GM15510 (cell line): ENCODE data around the gene ADGRF5.

Experiments
- POLR2A ChIP-seq: IDR thresholded peaks from 3 replicates; pipeline ENCODE4 v1.6.1; 2011; ENCODE audit warnings: borderline replicate concordance; ENCODE audit not compliant: insufficient read length; ENCODE audit errors: extremely low read depth

The ADGRF5 gene

GRCh38 chr6:46891252-46891795 is 30.4 kb downstream of the ADGRF5 start:
- no peak for TF ChIP-seq POLR2A

GRCh38 chr6:46888578-46888977 is 33.2 kb downstream of the ADGRF5 start:
- TF ChIP-seq POLR2A: no peak

GRCh38 chr6:46888031-46888430 is 33.7 kb downstream of the ADGRF5 start:
- TF ChIP-seq POLR2A: no peak

GRCh38 chr6:46882645-46883044 is 39.1 kb downstream of the ADGRF5 start:
- no peak for TF ChIP-seq POLR2A

- TF ChIP-seq POLR2A: no peak
These were observed 42.7 kb downstream of the ADGRF5 start for GRCh38 chr6:46879003-46879402.

GRCh38 chr6:46876126-46876525 is 45.6 kb downstream of the ADGRF5 start:
- TF ChIP-seq POLR2A: no peak

- TF ChIP-seq POLR2A: no peak
These were observed 54.3 kb downstream of the ADGRF5 start for GRCh38 chr6:46867411-46867810.

GRCh38 chr6:46865221-46865620 is 56.5 kb downstream of the ADGRF5 start:
- no peak for TF ChIP-seq POLR2A

GRCh38 chr6:46863791-46864190 is 57.9 kb downstream of the ADGRF5 start:
- TF ChIP-seq POLR2A: no peak

- TF ChIP-seq POLR2A: no peak
These were observed 59.4 kb downstream of the ADGRF5 start for GRCh38 chr6:46862381-46862780.

GRCh38 chr6:46850792-46851191 is 70.9 kb downstream of the ADGRF5 start:
- TF ChIP-seq POLR2A: no peak

- TF ChIP-seq POLR2A: no peak
These were observed 72.4 kb downstream of the ADGRF5 start for GRCh38 chr6:46849361-46849690.

GRCh38 chr6:46848684-46849360 is 72.9 kb downstream of the ADGRF5 start:
- no peak for TF ChIP-seq POLR2A

- TF ChIP-seq POLR2A: no peak
These were observed 76.6 kb downstream of the ADGRF5 start for GRCh38 chr6:46845126-46845525.

- no peak for TF ChIP-seq POLR2A
These were observed 83.7 kb downstream of the ADGRF5 start for GRCh38 chr6:46838033-46838432.

GRCh38 chr6:46832816-46833215 is 88.9 kb downstream of the ADGRF5 start:
- no peak for TF ChIP-seq POLR2A
